SJSA1 (cell line): ENCODE data around the gene CRBN. TPM values are rescaled to one million over a fixed set of nuclear protein-coding genes. Genes with fewer than 3 reads are reported as not detected.

Experiments used
- total RNA-seq: library from RNA; depleted of rRNA; stranded (reverse); fragments of >200 nt; shearing (Covaris generic); gene quantifications from 2 replicates; pipeline ENCODE4 v1.2.3, GENCODE V29; 2014; rRNA removed

CRBN gene
- total RNA-seq, 1 experiment from 2014 or later, result 52.5 TPM

Other genes with a start within 250 kb of the CRBN start
- not detected in 2 replicates for gene IL5RA, start 69.3 kb downstream of the CRBN start, total RNA-seq
- gene TRNT1, start 52.8 kb downstream of the CRBN start, total RNA-seq, result 18.9 and 36.7 TPM in 2 replicates